A673 (cell line): ENCODE data around the gene DLG2.

Source experiments
- CTCF ChIP-seq: fragments of 300-800, 200-600 bp; sonication (generic); conservative IDR thresholded peaks from 2 replicates; pipeline ENCODE4 v1.5.1; 2017; ENCODE audit warnings: low read depth, mild to moderate bottlenecking, antibody characterized with exemption, low read length, moderate library complexity, mixed read lengths
- EZH2 ChIP-seq: fragments of 200-600 bp; sonication (generic); IDR thresholded peaks from 2 replicates; pipeline ENCODE4 v1.6.1; 2017; ENCODE audit warnings: borderline replicate concordance, low read depth, mild to moderate bottlenecking, mixed read lengths, antibody characterized with exemption, low read length; ENCODE audit not compliant: poor library complexity, severe bottlenecking

GRCh38 chr11:85167471-85167870 lies 459.7 kb downstream of the DLG2 start:
- TF ChIP-seq EZH2 (no peak), CTCF (no peak)
